Astrocyte of the cerebellum (primary cell): Measurements from ENCODE around the gene ZNF787.
"Not testable (repeated sequence)": the region's sequence is repeated elsewhere in the genome, so short reads cannot be mapped to it uniquely, and the experiment has no call there.

Experiments
- DNase-seq: peaks from one replicate; pipeline ENCODE4 v3.0.0-alpha.2; 2011; ENCODE audit warnings: low read depth
- H3K4me3 ChIP-seq: 2 replicates; pipeline ENCODE4 v1.5.1; 2011; ENCODE audit warnings: mild to moderate bottlenecking, low read depth, low read length, moderate library complexity
- CTCF ChIP-seq: IDR thresholded peaks from 2 replicates; pipeline ENCODE4 v1.5.1; 2012; ENCODE audit warnings: low read length, low read depth, moderate library complexity, mild to moderate bottlenecking; ENCODE audit errors: missing control alignments
- in situ Hi-C: cut with HindIII; loops from 2 replicates; pipeline ENCODE4 v1.10.0; 2017; ENCODE audit warnings: low sequenced_read_pairs

The ZNF787 gene

GRCh38 chr19:56109226-56109625 lies 11.9 kb downstream of the ZNF787 start:
- in situ Hi-C loops, result no loop called here
- no peak for DNase-seq
- no peak for TF ChIP-seq CTCF
- no peak overlapping the region for H3K4me3 ChIP-seq

DNA sequence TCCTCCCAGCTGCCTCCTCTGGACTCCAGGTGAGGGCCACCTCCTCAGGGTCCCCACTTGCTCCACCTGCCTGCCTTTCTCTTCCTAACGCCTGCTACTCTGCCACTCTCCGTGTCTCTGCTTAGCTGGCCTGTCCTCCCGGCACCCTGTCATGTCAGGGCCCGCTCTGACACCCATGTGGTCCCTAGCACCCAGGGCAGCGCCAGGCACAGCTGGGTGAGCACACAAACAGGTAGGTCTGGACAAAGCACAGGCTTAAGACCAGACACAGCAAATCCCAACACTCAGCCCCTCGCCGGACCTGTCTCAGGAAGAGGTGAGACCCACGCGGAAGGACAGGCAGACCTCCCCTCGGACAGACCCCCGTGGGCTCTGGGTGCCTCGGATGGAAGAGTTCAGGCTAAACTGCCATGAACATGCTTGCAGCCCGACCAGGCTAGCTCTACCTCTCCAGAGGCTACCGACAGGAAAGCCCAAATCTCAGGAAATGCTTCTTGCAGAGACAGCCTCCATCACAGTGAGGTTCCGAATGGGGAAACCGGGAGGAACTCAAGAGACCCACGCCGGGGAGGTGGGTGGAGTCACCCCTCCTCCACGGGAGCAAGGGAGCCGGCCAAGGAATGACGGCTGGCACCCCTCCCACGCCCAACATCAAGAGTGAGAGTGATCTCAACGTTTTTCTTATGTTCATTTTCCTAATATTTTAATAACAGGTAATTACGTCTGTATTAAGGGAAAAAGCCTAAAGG lies 12.5 kb downstream of the ZNF787 start:
- no peak for DNase-seq
- in situ Hi-C loops, result no loop called here
- no peak for TF ChIP-seq CTCF
- no peak overlapping the region for H3K4me3 ChIP-seq

DNA sequence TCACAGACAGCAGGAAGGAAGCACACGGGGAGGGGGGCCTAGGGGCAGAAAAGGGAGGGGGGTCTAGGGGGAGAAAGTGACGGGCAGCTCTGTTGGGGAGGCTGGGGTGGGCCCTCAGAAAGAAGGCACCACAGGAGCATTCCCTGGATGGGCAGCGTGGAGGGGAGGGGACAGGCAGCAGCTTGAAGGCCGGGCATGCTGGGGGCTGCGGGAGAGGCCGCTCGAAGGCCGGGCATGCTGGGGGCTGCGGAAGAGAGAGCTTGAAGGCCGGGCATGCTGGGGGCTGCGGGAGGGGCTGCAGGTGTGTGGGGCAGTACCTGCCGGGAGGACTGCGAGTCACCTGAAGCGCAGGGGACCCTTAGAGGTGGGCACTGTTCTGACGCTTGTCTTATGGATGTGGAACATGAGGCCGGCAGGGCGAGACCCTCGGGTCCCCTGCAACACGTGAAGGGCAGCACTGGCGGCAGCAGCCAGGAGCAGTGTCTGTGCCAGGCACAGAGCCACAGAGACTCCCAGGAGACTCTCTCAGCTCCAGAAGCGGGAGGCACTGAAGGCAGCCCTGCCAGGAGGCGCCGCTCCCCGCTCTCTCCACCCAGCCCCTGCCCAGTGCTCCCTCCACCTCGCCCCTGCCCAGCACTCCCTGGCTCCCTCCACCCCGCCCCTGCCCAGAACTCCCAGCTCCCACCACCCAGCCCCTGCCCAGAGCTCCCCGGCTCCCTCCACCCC lies 13.3 kb downstream of the ZNF787 start:
- in situ Hi-C loops, result no loop called here
- no peak for DNase-seq
- no peak overlapping the region for H3K4me3 ChIP-seq
- no peak for TF ChIP-seq CTCF

DNA sequence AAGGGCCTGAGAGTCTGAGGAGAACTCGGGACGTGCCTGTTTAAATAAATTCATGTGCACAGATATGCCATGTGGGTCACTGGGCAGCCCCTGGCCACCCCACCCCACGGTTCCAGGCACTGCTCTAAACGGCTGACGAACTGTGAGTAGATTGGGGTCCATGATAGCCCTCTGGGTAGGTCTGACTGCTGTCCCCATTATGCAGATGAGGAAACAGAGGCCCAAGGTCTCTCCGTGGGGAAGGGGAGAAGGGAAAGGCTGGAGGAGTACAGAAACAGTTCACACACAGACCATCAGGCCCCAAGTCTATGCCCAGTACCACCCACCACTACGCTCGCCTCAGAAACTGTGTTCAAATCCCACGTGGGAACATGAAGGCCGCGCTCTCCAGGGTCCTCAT lies 14.1 kb downstream of the ZNF787 start:
- in situ Hi-C loops, result no loop called here
- no peak overlapping the region for H3K4me3 ChIP-seq
- no peak for DNase-seq
- no peak for TF ChIP-seq CTCF

GRCh38 chr19:56106397-56106849 lies 14.7 kb downstream of the ZNF787 start:
- DNase-seq, result no peak
- in situ Hi-C loops, result no loop called here
- H3K4me3 ChIP-seq, result no peak overlapping the region
- TF ChIP-seq CTCF, result no peak

DNA sequence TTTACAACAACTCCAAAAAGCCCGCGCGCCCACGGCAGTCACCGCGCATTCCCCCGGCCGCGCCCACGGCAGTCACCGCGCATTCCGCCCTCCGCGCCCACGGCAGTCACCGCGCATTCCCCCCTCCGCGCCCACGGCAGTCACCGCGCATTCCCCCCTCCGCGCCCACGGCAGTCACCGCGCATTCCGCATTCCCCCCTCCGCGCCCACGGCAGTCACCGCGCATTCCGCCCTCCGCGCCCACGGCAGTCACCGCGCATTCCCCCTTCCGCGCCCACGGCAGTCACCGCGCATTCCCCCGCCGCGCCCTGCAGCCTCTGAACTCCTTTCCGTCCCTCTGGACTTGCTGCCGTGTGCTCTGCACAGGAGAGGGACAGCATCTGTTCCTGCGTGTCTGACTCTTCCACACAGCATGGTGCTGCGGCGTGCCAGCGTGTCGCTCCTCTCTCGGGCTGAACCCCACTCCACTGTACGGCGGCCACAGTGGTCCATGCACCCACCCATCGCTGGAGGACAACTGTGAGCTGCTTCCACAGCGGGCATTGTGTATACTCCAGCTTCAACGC lies 15.2 kb downstream of the ZNF787 start:
- DNase-seq, in situ Hi-C loops, H3K4me3 ChIP-seq: not testable (repeated sequence)
